Stomach (tissue), 4 donors: ENCODE measurements around the gene ANKRD17.

Experiments
- CTCF ChIP-seq, 7 experiments: fragments of 450-650 bp in 4 of 7; fragments of 200-600 bp in 3 of 7; sonication (generic) in 3 of 7; IDR thresholded peaks; one replicate each; pipeline ENCODE4 v1.5.1; 2016 to 2019; ENCODE audit warnings: antibody characterized with exemption in 7 of 7, control low read depth in 2 of 7, mild to moderate bottlenecking in 1 of 7
- EP300 ChIP-seq: sonication (generic); formaldehyde crosslinking; IDR thresholded peaks from one replicate; pipeline ENCODE4 v1.6.1; 2017; ENCODE audit warnings: antibody characterized with exemption
- POLR2A ChIP-seq, 4 donors: fragments of 450-650 bp; IDR thresholded peaks; one replicate each; pipeline ENCODE4 v1.6.1; 2016; ENCODE audit warnings: antibody characterized with exemption in 4 of 4, control low read depth in 2 of 4, mild to moderate bottlenecking in 1 of 4, moderate library complexity in 1 of 4
- POLR2AphosphoS5 ChIP-seq, 3 donors: sonication (generic); formaldehyde crosslinking; IDR thresholded peaks; one replicate each; pipeline ENCODE4 v1.6.1; 2016; ENCODE audit warnings: antibody characterized with exemption in 3 of 3

- no peak for TF ChIP-seq POLR2AphosphoS5 (IDR thresholded peaks at IDR 0.05)
- TF ChIP-seq CTCF (IDR thresholded peaks at IDR 0.05) = no peak
- no peak for TF ChIP-seq POLR2A (IDR thresholded peaks at IDR 0.05)
- no peak for TF ChIP-seq EP300
Measured at GRCh38 chr4:73206236-73206635, 52.4 kb downstream of the ANKRD17 start.
